ENCODE results near the gene ROBO4. TPM values are rescaled to one million over a fixed set of nuclear protein-coding genes. Genes with fewer than 3 reads are reported as not detected.

ROBO4 gene
- 5.8 and 6.8 TPM in 2 replicates for total RNA-seq

DNA sequence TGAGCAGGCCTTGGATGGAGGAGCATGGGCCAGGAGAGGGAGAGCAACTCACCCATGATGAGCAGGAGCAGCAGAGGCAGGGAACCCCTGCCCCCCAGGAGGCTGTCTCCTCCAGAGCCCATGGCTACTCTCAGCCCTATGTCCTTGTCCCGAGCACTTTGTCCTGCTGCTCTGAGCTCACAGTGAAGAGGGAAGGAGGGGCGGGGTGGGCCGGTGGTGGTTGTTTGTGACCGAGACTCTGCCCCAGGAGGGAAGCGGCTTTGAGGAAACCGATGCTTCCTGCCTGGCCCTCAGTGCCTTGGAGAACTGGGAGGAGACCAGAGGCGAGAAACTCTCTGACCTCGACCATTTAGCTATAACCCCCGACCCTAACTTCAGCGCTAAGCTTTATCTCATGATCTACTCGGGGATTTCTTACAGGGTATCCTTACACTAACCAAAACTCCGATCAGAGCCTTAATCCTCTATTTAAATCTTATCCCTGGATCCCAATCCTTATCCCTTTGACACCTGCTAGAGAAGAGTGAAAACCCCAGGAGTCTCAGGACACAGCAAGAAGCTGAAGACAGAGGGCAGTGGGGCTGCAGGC, at the start of gene ROBO4:
Gene ROBO4, minus strand, starts transcription at position 192 of the 589 bp plus-strand sequence. Its CDS starts 70 bp downstream, at position 122.

DNA sequence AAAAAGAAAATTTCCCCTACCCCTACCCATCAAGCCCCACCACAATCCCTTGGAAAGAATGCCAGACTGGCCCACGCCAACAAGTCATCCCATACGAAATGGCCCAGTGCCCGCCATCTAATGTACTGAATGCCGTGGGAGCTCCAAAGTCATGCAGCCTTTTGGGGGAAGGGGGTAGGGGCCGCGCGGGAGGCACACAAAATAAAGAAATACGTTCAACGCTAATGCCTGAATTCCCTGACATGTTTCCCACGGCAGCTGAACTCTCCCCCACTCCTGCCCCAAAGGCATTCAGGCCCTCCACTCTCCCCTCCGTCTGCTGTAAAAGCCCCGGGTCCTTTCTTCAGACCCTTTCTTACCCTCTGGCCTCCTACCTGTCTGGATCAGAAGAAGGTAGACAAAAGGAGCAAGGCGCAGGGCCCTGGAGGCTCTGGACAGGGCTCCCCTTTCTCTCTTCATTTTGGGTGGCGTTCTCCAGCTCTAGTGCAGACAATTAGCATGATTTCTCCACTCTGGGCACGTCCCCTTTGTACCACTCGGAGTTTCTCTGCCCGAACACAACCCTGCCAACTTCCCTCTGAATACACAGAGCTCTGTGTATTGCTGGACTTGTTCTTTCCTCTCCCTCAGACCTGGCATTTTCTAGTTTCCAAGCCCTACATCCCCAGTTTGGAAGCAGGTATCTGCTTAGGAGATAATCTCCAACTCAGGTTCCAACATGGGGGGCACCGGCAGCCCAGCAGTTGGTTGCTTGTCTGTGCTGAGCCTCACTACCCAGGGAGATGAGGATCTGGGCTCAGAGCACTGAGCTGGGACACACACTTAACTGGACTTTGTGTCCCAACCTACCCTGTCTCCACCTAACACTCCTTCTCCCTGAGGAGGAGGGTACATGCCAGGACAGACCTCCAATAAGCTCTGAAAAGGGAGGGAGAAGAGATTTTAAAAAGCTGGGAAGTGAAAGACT, 38.2 kb upstream of the ROBO4 start, which contains the start of gene HEPACAM:
Gene HEPACAM, minus strand, starts transcription at position 500 of the 967 bp plus-strand sequence. Its CDS starts 41 bp downstream, at position 459.

DNA sequence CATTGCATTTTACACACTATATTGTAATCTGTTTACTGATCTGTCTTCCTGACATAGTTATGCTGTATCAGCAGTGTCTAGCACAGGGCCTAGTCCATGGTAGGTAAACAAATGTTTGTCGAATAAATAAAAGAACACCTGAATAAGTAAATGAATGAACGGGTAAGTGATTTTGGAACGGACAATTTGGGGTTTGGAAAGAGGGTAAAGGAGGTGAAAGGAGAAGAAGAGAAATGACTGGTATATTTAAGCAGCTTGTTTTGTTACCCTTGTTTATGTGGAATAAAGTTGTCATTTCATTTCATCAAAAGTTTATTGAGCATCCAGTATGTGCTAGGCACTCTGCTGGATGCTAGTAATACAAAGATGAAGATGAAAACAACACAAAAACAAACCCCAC, 21.3 kb upstream of the ROBO4 start, which contains the start of gene HEPN1:
Gene HEPN1, plus strand, starts transcription at position 301 of the 400 bp plus-strand sequence.

DNA sequence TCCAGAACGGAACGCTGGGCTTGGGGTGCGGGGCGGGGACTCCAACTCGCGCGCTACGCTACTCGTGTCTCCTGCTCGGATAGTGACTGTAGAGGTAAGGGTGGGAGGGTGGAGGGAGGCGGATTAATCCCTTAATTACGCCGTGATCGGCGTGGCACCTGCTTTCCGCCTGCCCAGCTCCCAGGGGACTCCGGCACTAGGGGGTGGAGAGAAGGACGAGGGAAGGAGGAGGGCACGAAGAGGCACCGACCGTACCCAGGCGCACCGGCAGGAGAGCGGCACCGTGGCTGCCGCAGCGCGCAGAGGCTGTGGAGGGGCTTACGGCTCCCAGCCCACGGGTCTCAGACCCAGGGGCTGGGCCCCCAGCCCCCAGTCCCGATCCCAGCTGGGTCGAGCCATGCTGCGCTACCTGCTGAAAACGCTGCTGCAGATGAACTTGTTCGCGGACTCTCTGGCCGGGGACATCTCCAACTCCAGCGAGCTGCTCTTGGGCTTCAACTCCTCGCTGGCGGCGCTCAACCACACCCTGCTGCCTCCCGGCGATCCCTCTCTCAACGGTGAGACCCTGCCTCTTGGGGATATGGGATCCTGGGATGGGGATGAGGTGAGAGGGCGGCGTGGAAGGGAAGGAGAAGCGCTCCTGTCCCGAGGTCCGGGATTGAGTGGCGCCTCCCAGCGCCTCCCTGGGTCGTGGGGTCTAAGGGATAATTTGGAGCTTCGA, 32.3 kb downstream of the ROBO4 start, which contains the start of gene ROBO3:
Gene ROBO3, plus strand, starts transcription at position 252 of the 721 bp plus-strand sequence. Its CDS starts 146 bp downstream, at position 398.

Other genes with a start within 250 kb of the ROBO4 start
- gene SIAE, start 224.1 kb downstream of the ROBO4 start, total RNA-seq: 9.6 and 10.1 TPM in 2 replicates
- 21.6 and 28.0 TPM in 2 replicates for gene SPA17, start 224.0 kb downstream of the ROBO4 start, total RNA-seq
- 0.15 and 0.39 TPM in 2 replicates for gene NRGN, start 157.9 kb downstream of the ROBO4 start, total RNA-seq
- gene VSIG2, start 145.6 kb downstream of the ROBO4 start, total RNA-seq: not detected in 2 replicates
- gene ESAM, start 135.6 kb downstream of the ROBO4 start, total RNA-seq: not detected in 2 replicates
- gene MSANTD2, start 97.5 kb downstream of the ROBO4 start, total RNA-seq: 3.4 TPM in 2 replicates
- gene ROBO3, start 32.4 kb downstream of the ROBO4 start, total RNA-seq: 34.8 and 59.5 TPM in 2 replicates
- gene HEPN1, start 21.4 kb upstream of the ROBO4 start, total RNA-seq: not detected in 2 replicates
- not detected in 2 replicates for gene HEPACAM, start 38.2 kb upstream of the ROBO4 start, total RNA-seq
- gene CCDC15, start 56.3 kb upstream of the ROBO4 start, total RNA-seq: 2.6 and 11.2 TPM in 2 replicates
- 22.2 and 35.8 TPM in 2 replicates for gene SLC37A2, start 165.4 kb upstream of the ROBO4 start, total RNA-seq
- gene TMEM218, start 213.8 kb upstream of the ROBO4 start, total RNA-seq: 18.8 and 21.0 TPM in 2 replicates